Stimulated activated CD4-positive, alpha-beta T cell treated with anti-CD3 and anti-CD28 coated beads, Interleukin-15, amount 100 ng/mL, for 24 hours (primary cell): Measurements from ENCODE around the gene VPS16.

Experiments used
- DNase-seq: peaks from one replicate; pipeline ENCODE4 v3.0.0-alpha.2; 2020

VPS16 gene

DNA sequence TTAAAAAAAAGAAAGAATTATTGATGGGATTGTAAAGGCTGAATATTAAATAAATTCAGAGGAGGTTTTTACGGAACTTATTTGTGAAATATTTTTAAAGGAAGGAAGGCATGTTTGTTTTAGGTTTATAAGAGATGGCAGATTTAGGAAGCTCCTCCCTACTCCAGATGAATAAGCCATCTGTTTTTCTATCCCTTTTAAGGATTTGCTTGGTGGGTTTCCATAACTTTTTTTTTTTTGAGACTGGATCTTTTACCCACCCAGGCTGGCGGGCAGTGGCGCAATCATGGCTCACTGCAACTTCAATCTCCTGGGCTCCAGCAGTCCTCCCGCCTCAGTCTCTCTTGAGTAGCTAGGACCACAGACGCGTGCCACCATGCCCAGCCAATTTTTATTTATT, 63.1 kb downstream of the VPS16 start:
- DNase-seq, result no peak

DNA sequence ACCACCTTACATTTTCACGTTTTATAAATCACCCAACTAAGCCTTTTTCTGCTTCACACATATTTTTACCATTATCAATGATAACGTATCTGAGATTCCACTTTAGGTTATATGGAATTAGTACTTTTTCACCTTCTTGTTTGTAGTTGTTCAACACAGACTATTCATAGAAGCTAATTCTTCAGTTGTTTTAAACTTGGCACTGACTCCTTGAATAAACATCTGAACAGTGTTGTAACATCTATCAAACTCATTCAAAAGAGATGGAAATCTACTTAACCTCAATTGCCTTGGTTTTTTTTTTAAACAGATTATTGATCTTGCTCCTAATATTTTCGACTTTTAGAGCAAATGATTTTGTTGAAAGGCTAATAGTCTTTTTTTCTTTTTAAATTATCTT, 67.0 kb downstream of the VPS16 start:
- DNase-seq, result no peak

DNA sequence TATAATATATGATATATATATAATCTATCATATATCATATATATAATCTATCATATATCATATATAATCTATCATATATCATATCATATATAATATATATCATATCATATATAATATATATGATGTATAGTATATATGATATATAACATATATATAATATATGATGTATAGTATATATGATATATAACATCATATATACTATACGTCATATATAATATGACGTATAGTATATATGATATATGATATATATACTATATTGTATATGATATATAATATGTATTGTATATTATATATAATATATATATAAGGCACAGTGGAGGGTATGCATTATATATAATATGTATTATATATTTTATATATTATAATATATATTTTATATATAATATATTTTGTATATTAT, 69.4 kb downstream of the VPS16 start:
- DNase-seq, result no peak

DNA sequence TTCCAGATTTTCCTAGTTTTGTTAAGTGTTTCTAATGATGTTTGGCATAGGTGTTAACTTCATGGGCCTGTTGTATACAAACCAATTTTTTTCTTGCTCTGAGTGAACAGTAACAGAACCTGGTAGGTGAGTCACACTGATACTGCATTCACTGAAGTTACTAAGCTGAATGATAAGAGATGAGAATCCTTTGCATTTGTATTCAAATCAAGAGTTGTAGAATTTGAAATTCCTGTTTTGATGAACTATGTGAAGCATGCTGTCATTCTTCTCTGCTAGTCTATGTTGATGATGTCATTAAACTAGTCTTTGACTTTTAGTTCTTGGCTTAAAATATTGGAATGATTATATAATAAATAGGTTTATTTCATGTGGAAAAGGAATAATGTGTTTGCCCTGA, 70.7 kb downstream of the VPS16 start:
- DNase-seq, result no peak

DNA sequence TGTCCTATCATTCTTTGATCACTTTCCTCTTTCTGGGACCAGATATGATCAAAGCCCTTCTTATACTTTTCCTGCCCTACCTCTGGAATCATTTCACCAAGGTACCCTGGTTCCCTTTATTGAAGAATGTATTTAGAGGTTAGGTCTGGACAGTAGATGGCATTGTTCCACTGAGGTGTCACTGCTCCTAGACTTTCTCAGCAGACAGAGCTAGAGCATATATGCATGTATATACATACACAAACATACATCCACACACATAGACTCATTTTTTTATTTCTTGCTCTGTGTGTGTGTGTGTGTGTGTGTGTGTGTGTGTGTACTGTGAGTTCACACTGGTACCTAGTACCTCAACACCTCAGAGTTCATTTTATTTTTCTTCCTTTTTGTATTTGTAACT, 73.6 kb downstream of the VPS16 start:
- DNase-seq, result no peak
